Superior temporal gyrus (tissue), 1 donor: ENCODE data around the gene C21orf91.

Source experiments
- DNase-seq: peaks from one replicate; pipeline ENCODE4 v3.0.0-alpha.2; 2016; ENCODE audit errors: extremely low spot score

Gene C21orf91

GRCh38 chr21:17797967-17798366 is 21.2 kb downstream of the C21orf91 start:
- no peak for DNase-seq

GRCh38 chr21:17796503-17796902 is 22.7 kb downstream of the C21orf91 start:
- no peak for DNase-seq

GRCh38 chr21:17796037-17796403 is 23.1 kb downstream of the C21orf91 start:
- DNase-seq: no peak

- no peak for DNase-seq
Measured at GRCh38 chr21:17795146-17796036, 23.8 kb downstream of the C21orf91 start.

GRCh38 chr21:17794518-17795145 is 24.5 kb downstream of the C21orf91 start:
- DNase-seq: no peak

GRCh38 chr21:17793246-17794123 is 25.7 kb downstream of the C21orf91 start:
- DNase-seq: no peak

- no peak for DNase-seq
Measured at GRCh38 chr21:17789656-17790055, 29.5 kb downstream of the C21orf91 start.

- no peak for DNase-seq
Measured at GRCh38 chr21:17789069-17789468, 30.1 kb downstream of the C21orf91 start.

GRCh38 chr21:17786851-17787181 is 32.3 kb downstream of the C21orf91 start:
- no peak for DNase-seq

GRCh38 chr21:17786071-17786850 is 32.9 kb downstream of the C21orf91 start:
- no peak for DNase-seq

- DNase-seq: no peak
Measured at GRCh38 chr21:17785403-17785788, 33.8 kb downstream of the C21orf91 start.

- no peak for DNase-seq
Measured at GRCh38 chr21:17784604-17785402, 34.4 kb downstream of the C21orf91 start.

GRCh38 chr21:17784180-17784598 is 35.0 kb downstream of the C21orf91 start:
- DNase-seq: no peak

GRCh38 chr21:17783481-17784179 is 35.5 kb downstream of the C21orf91 start:
- no peak for DNase-seq

- no peak for DNase-seq
Measured at GRCh38 chr21:17783003-17783402, 36.2 kb downstream of the C21orf91 start.

- DNase-seq: no peak
Measured at GRCh38 chr21:17782051-17782450, 37.1 kb downstream of the C21orf91 start.

- no peak for DNase-seq
Measured at GRCh38 chr21:17781524-17781923, 37.6 kb downstream of the C21orf91 start.

GRCh38 chr21:17780539-17780938 is 38.6 kb downstream of the C21orf91 start:
- DNase-seq: no peak

GRCh38 chr21:17779980-17780379 is 39.2 kb downstream of the C21orf91 start:
- no peak for DNase-seq

- no peak for DNase-seq
Measured at GRCh38 chr21:17779496-17779895, 39.7 kb downstream of the C21orf91 start.
